ENCODE measurements around the gene CCDC81. TPM values are rescaled to one million over a fixed set of nuclear protein-coding genes. Genes with fewer than 3 reads are reported as not detected.

Gene CCDC81
- total RNA-seq (2014; rRNA removed) (0.11 TPM in 1 of 2 replicates, not detected in the other), Bru-seq, nascent RNA (percentile 31 among the genes with signal in this experiment), BruChase-seq, experiment 1, labeled RNA remaining after a 6-hour chase (percentile 32 among the genes with signal in this experiment), BruChase-seq, experiment 2, labeled RNA remaining after a 2-hour chase (percentile 38 among the genes with signal in this experiment)
- long read RNA-seq, result 0 reads

DNA sequence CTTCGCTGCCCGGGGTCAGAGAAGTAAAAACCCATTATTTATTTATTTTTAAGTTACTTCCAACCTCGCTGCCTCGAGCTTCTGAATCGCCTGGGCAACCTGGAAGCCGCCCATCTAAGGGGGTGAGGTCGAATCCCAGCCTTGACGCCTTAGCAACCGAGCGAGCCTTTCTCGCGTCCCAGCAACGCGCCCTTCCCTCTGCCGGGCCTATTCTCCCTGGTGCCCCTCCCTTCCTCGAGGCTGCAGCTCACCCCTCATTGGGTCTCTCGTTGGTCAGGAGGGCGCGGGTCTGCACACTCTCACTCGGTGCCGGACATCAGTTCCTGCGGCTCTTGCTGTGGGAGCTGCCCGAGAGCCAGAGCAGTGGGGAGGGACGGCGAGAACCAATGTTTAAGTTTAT lies at the start of gene CCDC81:
CCDC81 (plus strand) TSS at position 302 of the 400 bp plus-strand sequence. CDS start 277 bp downstream, outside the sequence.
- H2AFZ ChIP-seq (ENCODE audit: low read length), result no peak within 1 kb of the TSS
- TF ChIP-seq EZH2 (IDR thresholded peaks at IDR 0.05; ENCODE audit: low read length, unreplicated experiment), result no peak
- intact Hi-C loops (cut with micrococcal nuclease), result no loop called here
- H3F3A ChIP-seq (ENCODE audit: low read length, unreplicated experiment), result no peaks in the 10 kb centered on the region
- ChIA-PET POLR2A (ENCODE audit: unreplicated experiment) (no interaction called here), CTCF (no interaction called here)
- H3K79me2 ChIP-seq (ENCODE audit: low read length), result no peaks in the 10 kb centered on the region
- no peaks in the 10 kb centered on the region for H3K27me3 ChIP-seq (ENCODE audit: low read length)
- H3K4me1 ChIP-seq (ENCODE audit: insufficient read depth, low read length), result peaks cover 6% of the 10 kb centered on the region
- H4K20me1 ChIP-seq (ENCODE audit: low read length), result no peaks in the 10 kb centered on the region
- no peak for DNase-seq
- no peak within 1 kb of the TSS for H3K4me2 ChIP-seq (ENCODE audit: low read length)
- no peak within 1 kb of the TSS for H3K9ac ChIP-seq (ENCODE audit: low read length)
- no peaks in the 10 kb centered on the region for H3K9me2 ChIP-seq (replicated peaks; ENCODE audit: low read length)
- no peak within 1 kb of the TSS for H3K27ac ChIP-seq (ENCODE audit: low read length)
- no peak for ATAC-seq
- no TSS peak for BruUV-seq (replicated peaks)
- H3K9me3 ChIP-seq (ENCODE audit: low read length), result 0 out of 2 replicates have a peak, but pooled peaks cover 8% of the 10 kb centered on the region
- no peak within 1 kb of the TSS for H3K4me3 ChIP-seq (ENCODE audit: low read length)
- no peaks in the 10 kb centered on the region for H3K36me3 ChIP-seq (ENCODE audit: low read depth, low read length)

DNA sequence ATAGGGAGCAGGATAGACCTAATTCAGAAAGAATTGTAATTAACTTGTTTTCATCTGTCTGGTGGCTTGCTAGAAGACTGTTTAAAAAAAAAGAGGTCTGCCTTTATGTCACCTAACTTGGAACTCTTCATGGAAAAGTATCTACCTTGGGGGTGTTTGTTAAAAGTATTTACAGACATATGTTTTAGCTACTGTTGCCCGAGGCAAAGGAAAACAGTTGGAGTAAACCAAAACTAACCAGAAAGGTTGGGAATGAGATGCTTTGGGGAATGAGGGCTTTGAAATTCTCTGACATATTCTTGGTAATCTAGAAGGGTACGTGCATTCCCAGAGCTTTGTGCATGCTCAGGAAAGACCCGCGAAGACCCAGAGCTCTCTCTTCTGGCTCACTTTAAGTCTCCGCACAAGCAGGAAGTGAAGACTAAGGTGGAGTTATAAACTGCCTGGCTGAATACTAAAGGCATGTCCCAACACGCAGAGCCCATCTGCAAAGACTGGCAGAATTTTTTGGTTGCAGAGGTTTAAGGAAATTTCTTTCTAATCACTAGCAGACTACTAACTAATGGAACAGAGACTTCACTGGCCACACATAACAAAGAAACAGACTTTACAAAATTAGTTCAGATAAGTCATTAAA lies 39.4 kb upstream of the CCDC81 start:
- intact Hi-C loops (cut with micrococcal nuclease), result no loop called here
- BruUV-seq (replicated peaks), result no TSS peak
- no peaks in the 10 kb centered on the region for H3K9me3 ChIP-seq (ENCODE audit: low read length)

DNA sequence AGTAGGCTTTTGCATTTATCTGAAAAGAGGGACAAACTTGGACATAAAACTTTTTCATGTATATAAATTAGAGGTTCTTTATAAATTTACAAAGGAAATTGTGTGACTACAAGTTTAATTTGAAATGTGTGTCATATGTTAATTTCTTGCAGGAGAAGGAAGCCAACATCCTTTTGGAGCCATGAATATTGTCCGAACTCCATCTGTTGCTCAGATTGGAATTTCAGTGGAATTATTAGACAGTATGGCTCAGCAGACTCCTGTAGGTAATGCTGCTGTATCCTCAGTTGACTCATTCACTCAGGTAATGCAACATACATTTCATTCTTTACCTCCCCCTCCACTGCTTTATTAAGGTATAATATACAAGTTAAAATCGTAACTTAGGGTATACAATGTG lies 37.5 kb upstream of the CCDC81 start:
- Histone ChIP-seq H3K27ac (ENCODE audit: low read length) (no peak overlapping the region), H4K20me1 (ENCODE audit: low read length) (no peaks in the 10 kb centered on the region), H3K79me2 (ENCODE audit: low read length) (no peaks in the 10 kb centered on the region), H3K9ac (ENCODE audit: low read length) (no peak overlapping the region), H3F3A (ENCODE audit: low read length, unreplicated experiment) (no peaks in the 10 kb centered on the region), H3K4me1 (ENCODE audit: insufficient read depth, low read length) (no peaks in the 10 kb centered on the region), H2AFZ (ENCODE audit: low read length) (no peak overlapping the region), H3K4me3 (ENCODE audit: low read length) (no peak overlapping the region), H3K27me3 (ENCODE audit: low read length) (no peaks in the 10 kb centered on the region), H3K4me2 (ENCODE audit: low read length) (no peak overlapping the region), H3K9me2 (replicated peaks; ENCODE audit: low read length) (no peaks in the 10 kb centered on the region), H3K9me3 (ENCODE audit: low read length) (no peaks in the 10 kb centered on the region), H3K36me3 (ENCODE audit: low read depth, low read length) (no peaks in the 10 kb centered on the region)
- ATAC-seq, result no peak
- CTCF ChIA-PET, result no interaction called here
- TF ChIP-seq, protein P1, sequence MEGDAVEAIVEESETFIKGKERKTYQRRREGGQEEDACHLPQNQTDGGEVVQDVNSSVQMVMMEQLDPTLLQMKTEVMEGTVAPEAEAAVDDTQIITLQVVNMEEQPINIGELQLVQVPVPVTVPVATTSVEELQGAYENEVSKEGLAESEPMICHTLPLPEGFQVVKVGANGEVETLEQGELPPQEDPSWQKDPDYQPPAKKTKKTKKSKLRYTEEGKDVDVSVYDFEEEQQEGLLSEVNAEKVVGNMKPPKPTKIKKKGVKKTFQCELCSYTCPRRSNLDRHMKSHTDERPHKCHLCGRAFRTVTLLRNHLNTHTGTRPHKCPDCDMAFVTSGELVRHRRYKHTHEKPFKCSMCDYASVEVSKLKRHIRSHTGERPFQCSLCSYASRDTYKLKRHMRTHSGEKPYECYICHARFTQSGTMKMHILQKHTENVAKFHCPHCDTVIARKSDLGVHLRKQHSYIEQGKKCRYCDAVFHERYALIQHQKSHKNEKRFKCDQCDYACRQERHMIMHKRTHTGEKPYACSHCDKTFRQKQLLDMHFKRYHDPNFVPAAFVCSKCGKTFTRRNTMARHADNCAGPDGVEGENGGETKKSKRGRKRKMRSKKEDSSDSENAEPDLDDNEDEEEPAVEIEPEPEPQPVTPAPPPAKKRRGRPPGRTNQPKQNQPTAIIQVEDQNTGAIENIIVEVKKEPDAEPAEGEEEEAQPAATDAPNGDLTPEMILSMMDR (conservative IDR thresholded peaks at IDR 0.05; ENCODE audit: low read depth, low read length), result no peak
- TF ChIP-seq EZH2 (IDR thresholded peaks at IDR 0.05; ENCODE audit: low read length, unreplicated experiment), result no peak
- no peak for TF ChIP-seq EZH2phosphoT487 (IDR thresholded peaks at IDR 0.05; ENCODE audit: borderline replicate concordance, low read length)
- DNase-seq, result no peak
- intact Hi-C loops (cut with micrococcal nuclease), result no loop called here
- BruUV-seq (replicated peaks), result no TSS peak
- POLR2A ChIA-PET (ENCODE audit: unreplicated experiment), result no interaction called here

More for the DNA sequence above, 39.4 kb upstream of the CCDC81 start:
- no peak for ATAC-seq
- H3K9me2 ChIP-seq (replicated peaks; ENCODE audit: low read length), result no peaks in the 10 kb centered on the region
- no peak overlapping the region for H3K4me2 ChIP-seq (ENCODE audit: low read length)
- H3K36me3 ChIP-seq (ENCODE audit: low read depth, low read length), result no peaks in the 10 kb centered on the region
- H3K4me3 ChIP-seq (ENCODE audit: low read length), result no peak overlapping the region
- H3K27ac ChIP-seq (ENCODE audit: low read length), result no peak overlapping the region
- H3K79me2 ChIP-seq (ENCODE audit: low read length), result no peaks in the 10 kb centered on the region
- no peaks in the 10 kb centered on the region for H3F3A ChIP-seq (ENCODE audit: low read length, unreplicated experiment)
- H3K4me1 ChIP-seq (ENCODE audit: insufficient read depth, low read length), result no peaks in the 10 kb centered on the region
- TF ChIP-seq, protein P1 (conservative IDR thresholded peaks at IDR 0.05; ENCODE audit: low read depth, low read length), result no peak
- TF ChIP-seq EZH2phosphoT487 (IDR thresholded peaks at IDR 0.05; ENCODE audit: borderline replicate concordance, low read length) (no peak), EZH2 (IDR thresholded peaks at IDR 0.05; ENCODE audit: low read length, unreplicated experiment) (no peak)
- CTCF ChIA-PET, result no interaction called here
- H3K9ac ChIP-seq (ENCODE audit: low read length), result no peak overlapping the region
- H4K20me1 ChIP-seq (ENCODE audit: low read length), result no peaks in the 10 kb centered on the region
- no peak overlapping the region for H2AFZ ChIP-seq (ENCODE audit: low read length)
- DNase-seq, result no peak
- POLR2A ChIA-PET (ENCODE audit: unreplicated experiment), result no interaction called here
- no peaks in the 10 kb centered on the region for H3K27me3 ChIP-seq (ENCODE audit: low read length)
